HEK293T (cell line): ENCODE data around the gene POU5F1.

ENCODE experiments used
- BHLHE40 ChIP-seq: fragments of 450-650 bp; IDR thresholded peaks from 2 replicates; pipeline ENCODE4 v1.6.1; 2016; ENCODE audit warnings: mild to moderate bottlenecking, moderate library complexity, borderline replicate concordance
- FOXA1 ChIP-seq: fragments of 450-650 bp; IDR thresholded peaks from 2 replicates; pipeline ENCODE4 v1.6.1; 2016; ENCODE audit warnings: mild to moderate bottlenecking
- FOXK2 ChIP-seq: fragments of 450-650 bp; IDR thresholded peaks from 2 replicates; pipeline ENCODE4 v1.6.1; 2016; ENCODE audit warnings: mild to moderate bottlenecking
- FOXM1 ChIP-seq: fragments of 450-650 bp; IDR thresholded peaks from 2 replicates; pipeline ENCODE4 v1.6.1; 2017; ENCODE audit warnings: mild to moderate bottlenecking, borderline replicate concordance
- HDGF ChIP-seq: fragments of 450-650 bp; IDR thresholded peaks from 2 replicates; pipeline ENCODE4 v1.6.1; 2017; ENCODE audit warnings: antibody characterized with exemption, borderline replicate concordance
- LEF1 ChIP-seq: fragments of 450-650 bp; IDR thresholded peaks from 2 replicates; pipeline ENCODE4 v1.6.1; 2017; ENCODE audit warnings: mild to moderate bottlenecking, borderline replicate concordance
- PKNOX1 ChIP-seq: fragments of 450-650 bp; IDR thresholded peaks from 2 replicates; pipeline ENCODE4 v1.6.1; 2016
- SP1 ChIP-seq: fragments of 450-650 bp; IDR thresholded peaks from 2 replicates; pipeline ENCODE4 v1.6.1; 2017
- SUZ12 ChIP-seq: fragments of 450-650 bp; IDR thresholded peaks from 2 replicates; pipeline ENCODE4 v1.6.1; 2016; ENCODE audit warnings: mild to moderate bottlenecking
- TARDBP ChIP-seq: fragments of 450-650 bp; IDR thresholded peaks from 2 replicates; pipeline ENCODE4 v1.6.1; 2016

- TF ChIP-seq PKNOX1, result no peak
- TF ChIP-seq BHLHE40, result no peak
- TF ChIP-seq HDGF, result no peak
- no peak for TF ChIP-seq TARDBP
- TF ChIP-seq SUZ12, result no peak
- no peak for TF ChIP-seq SP1
- no peak for TF ChIP-seq FOXM1
- TF ChIP-seq FOXK2, result no peak
- TF ChIP-seq FOXA1, result no peak
- no peak for TF ChIP-seq LEF1
Observed at GRCh38 chr6:31131595-31131994, 38.9 kb downstream of the POU5F1 start.
